HepG2 (cell line): Measurements from ENCODE around the gene DEFB128. TPM values are rescaled to one million over a fixed set of nuclear protein-coding genes. Genes with fewer than 3 reads are reported as not detected.

Experiments
- ATAC-seq: fragments of 200-7000 bp; cut with Tn5 transposase; 3 replicates; pipeline ENCODE4 v1.9.1; 2020; ENCODE audit warnings: mild to moderate bottlenecking, moderate library complexity
- BruUV-seq: library from RNA; stranded (reverse); fragments of 400-500 nt; replicated peaks from 2 replicates; lab custom pipeline; 2021; lab: Mats Ljungman, UMichigan
- CTCF ChIA-PET: fragments of 300-600 bp; formaldehyde crosslinking; extraction: SDS; loops from one replicate; lab custom pipeline; 2021; ENCODE audit warnings: low total read pairs, inconsistent platforms, low intra/inter-chr PET ratio; lab: Yijun Ruan, JAX
- POLR2A ChIA-PET: fragments of 350-600 bp; sonication (Branson Sonifier 250); formaldehyde crosslinking; loops from one replicate; lab custom pipeline; 2020; ENCODE audit warnings: antibody characterized with exemption, inconsistent platforms; lab: Yijun Ruan, JAX
- DNase-seq: peaks from one replicate; pipeline ENCODE4 v3.0.0-alpha.2; 2015; ENCODE audit warnings: low spot score
- FAIRE-seq: peaks from 3 replicates; lab custom pipeline; 2011; peaks lifted over from hg19 to GRCh38; lab: Jason Lieb, UNC
- H2AFZ ChIP-seq: one replicate; pipeline ENCODE4 v1.6.1; 2011; ENCODE audit warnings: low read length, inconsistent platforms
- H3K27ac ChIP-seq: fragments of 300-600 bp; 3 replicates; pipeline ENCODE4 v1.8.0; 2011; ENCODE audit warnings: mixed run types, mild to moderate bottlenecking, mixed read lengths, low read length, inconsistent platforms; ENCODE audit not compliant: insufficient read depth; ENCODE audit errors: extremely low read length
- H3K27me3 ChIP-seq, 2 experiments: fragments of 200-600 bp in 1 of 2; 2 replicates in 1 of 2; 3 replicates in 1 of 2; pipeline versions ENCODE4 v1.6.0 to v1.8.0; 2011; ENCODE audit warnings: low read length in 2 of 2, mild to moderate bottlenecking in 2 of 2, moderate library complexity in 2 of 2, inconsistent platforms in 1 of 2; ENCODE audit not compliant: insufficient read depth in 2 of 2, control insufficient read depth in 1 of 2
- H3K36me3 ChIP-seq, 2 experiments: fragments of 200-600 bp in 1 of 2; replicated peaks in 1 of 2; 2 replicates in 1 of 2; 3 replicates in 1 of 2; pipeline versions ENCODE4 v1.5.1 to v1.8.0; 2011; ENCODE audit warnings: low read length in 2 of 2, inconsistent platforms in 1 of 2; ENCODE audit not compliant: insufficient read depth in 2 of 2, control insufficient read depth in 1 of 2
- H3K4me1 ChIP-seq: 2 replicates; pipeline ENCODE4 v1.5.1; 2012; ENCODE audit warnings: low read length, inconsistent platforms; ENCODE audit not compliant: insufficient read depth
- H3K4me2 ChIP-seq: 2 replicates; pipeline ENCODE4 v1.6.0; 2011; ENCODE audit warnings: low read depth, low read length, inconsistent platforms
- H3K4me3 ChIP-seq, 3 experiments: fragments of 200-600 bp in 1 of 3; sonication (generic), shearing (Covaris generic) in 1 of 3; replicated peaks in 1 of 3; 2 replicates each; pipeline ENCODE4 v1.5.1; 2011 to 2016; ENCODE audit warnings: low read length in 3 of 3, inconsistent platforms in 2 of 3, low read depth in 2 of 3, mild to moderate bottlenecking in 2 of 3, control low read depth in 1 of 3, mixed read lengths in 1 of 3; ENCODE audit not compliant: insufficient read depth in 1 of 3
- H3K79me2 ChIP-seq: one replicate; pipeline ENCODE4 v1.6.1; 2011; ENCODE audit warnings: low read length, inconsistent platforms; ENCODE audit not compliant: insufficient read depth
- H3K9ac ChIP-seq: 2 replicates; pipeline ENCODE4 v1.6.0; 2011; ENCODE audit warnings: mild to moderate bottlenecking, low read depth, low read length, inconsistent platforms; ENCODE audit not compliant: insufficient read depth
- H3K9me3 ChIP-seq: 2 replicates; pipeline ENCODE4 v1.5.1; 2012; ENCODE audit warnings: mild to moderate bottlenecking, low read length
- H4K20me1 ChIP-seq: 2 replicates; pipeline ENCODE4 v1.6.0; 2011; ENCODE audit warnings: inconsistent platforms, mild to moderate bottlenecking, low read length, moderate library complexity; ENCODE audit not compliant: insufficient read depth
- ATAD3A ChIP-seq: sonication (generic); formaldehyde crosslinking; IDR thresholded peaks from 2 replicates; pipeline ENCODE4 v1.4.0; 2020; ENCODE audit warnings: missing genetic modification reagents
- ATF7 ChIP-seq, 2 experiments: fragments of 450-650 bp in 1 of 2; sonication (generic) in 1 of 2; formaldehyde crosslinking in 1 of 2; IDR thresholded peaks; 2 replicates each; pipeline versions ENCODE4 v1.4.0 to v1.6.1; 2016 to 2020; ENCODE audit warnings: antibody characterized with exemption in 1 of 2, mild to moderate bottlenecking in 1 of 2, missing genetic modification reagents in 1 of 2
- CREB1 ChIP-seq, 2 experiments: fragments of 450-650 bp in 1 of 2; IDR thresholded peaks; 2 replicates each; pipeline ENCODE4 v1.6.1; 2016 to 2017; ENCODE audit warnings: control low read depth in 1 of 2, mild to moderate bottlenecking in 1 of 2, missing compliant biosample characterization in 1 of 2, missing genetic modification characterization in 1 of 2
- WGBS: methylation state at CpG from one replicate; pipeline ENCODE4 v1.1.6; 2017; ENCODE audit warnings: low lambda C conversion rate; 5-methylcytosine and 5-hydroxymethylcytosine counted together
- in situ Hi-C: cut with HindIII; loops from 2 replicates; pipeline ENCODE4 v1.10.0; 2017; ENCODE audit warnings: low pct_unique_long_range_greater_than_20kb; ENCODE audit not compliant: extremely low pct_ligation_motif_present
- intact Hi-C: fragments of 100-400 bp; cut with micrococcal nuclease; formaldehyde crosslinking; loops from one replicate; pipeline ENCODE4 v1.10.0; 2022; ENCODE audit not compliant: unreplicated experiment
- polyA plus RNA-seq, 8 experiments: library from polyadenylated mRNA; depleted of rRNA in 3 of 8; stranded (reverse) in 7 of 8; unstranded in 1 of 8; fragments of >200 nt; fragmentation: Illumina TruSeq in 4 of 8; extraction: Trizol in 4 of 8; gene quantifications; 2 replicates each; pipeline versions ENCODE4 v1.2.1 to v1.2.3, GENCODE V29; 2011 to 2016; ENCODE audit warnings: low read depth in 4 of 8, missing spikeins in 1 of 8, mixed read lengths in 1 of 8; ENCODE audit not compliant: insufficient read depth in 1 of 8
- total RNA-seq, 5 experiments: library from RNA; depleted of rRNA; stranded (reverse); fragments of >200 nt; fragmentation: Illumina TruSeq; extraction: Trizol; gene quantifications; 2 replicates each; pipeline ENCODE4 v1.2.3, GENCODE V29; 2016; ENCODE audit warnings: low read depth in 1 of 5
- TF ChIP-seq, protein P1 (sequence below), 2 experiments: fragments of 450-650 bp in 1 of 2; sonication (generic) in 1 of 2; formaldehyde crosslinking in 1 of 2; IDR thresholded peaks; 2 replicates each; pipeline versions ENCODE4 v1.6.1 to v1.8.0; 2016 to 2022; ENCODE audit warnings: antibody characterized with exemption in 1 of 2, mild to moderate bottlenecking in 1 of 2, missing genetic modification reagents in 1 of 2

The DEFB128 gene
- total and polyA plus RNA-seq, 2 of the 13 experiments (the other 11 are each of a cell fraction or from before 2014, with no cell fraction given), result not detected

DNA sequence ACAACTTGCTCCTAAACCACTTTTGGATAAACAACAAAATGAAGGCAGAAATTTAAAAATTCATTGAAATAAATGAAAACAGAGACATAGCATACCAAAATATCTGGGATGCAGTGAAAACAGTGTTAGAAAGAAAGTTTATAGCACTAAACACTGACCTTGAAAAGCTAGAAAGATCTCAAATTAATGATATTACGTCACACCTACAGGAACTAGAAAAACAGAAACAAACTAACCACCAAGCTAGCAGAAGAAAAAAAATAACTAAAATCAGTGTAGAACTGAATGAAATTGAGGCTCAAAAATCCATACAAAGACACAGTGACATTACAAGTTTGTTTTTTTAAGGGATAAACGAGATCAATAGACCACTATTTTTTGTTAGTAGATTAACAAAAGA is 5.2 kb downstream of the DEFB128 start:
- no TSS peak for BruUV-seq
- no peak for FAIRE-seq

More for the DNA sequence above, 5.2 kb downstream of the DEFB128 start:
- Histone ChIP-seq H2AFZ (no peak overlapping the region), H3K79me2 (no peaks in the 10 kb centered on the region), H3K27me3 (no peaks in the 10 kb centered on the region; a peak in 1 of 5 replicates), H3K9ac (no peak overlapping the region), H4K20me1 (no peaks in the 10 kb centered on the region), H3K27ac (no peak overlapping the region), H3K4me1 (no peaks in the 10 kb centered on the region), H3K4me2 (no peak overlapping the region), H3K36me3 (no peaks in the 10 kb centered on the region), H3K4me3 (no peak overlapping the region), H3K9me3 (no peaks in the 10 kb centered on the region; the same call in 1 of the 2 replicates)
- 1% methylated on average over 2 of the region's 2 CpGs for WGBS
- in situ Hi-C loops (no loop called here), intact Hi-C loops (no loop called here)
- ChIA-PET CTCF (no interaction called here), POLR2A (no interaction called here)
- no peak for ATAC-seq
- TF ChIP-seq CREB1 (IDR thresholded peaks at IDR 0.05) (peak; percentile 86), CREB1 (CRISPR knock-in tag; IDR thresholded peaks at IDR 0.05) (no peak), ATAD3A (CRISPR knock-in tag) (no peak), ATF7 (IDR thresholded peaks at IDR 0.05) (peak; percentile 92), ATF7 (CRISPR knock-in tag; IDR thresholded peaks at IDR 0.05) (no peak)
- TF ChIP-seq, protein P1, sequence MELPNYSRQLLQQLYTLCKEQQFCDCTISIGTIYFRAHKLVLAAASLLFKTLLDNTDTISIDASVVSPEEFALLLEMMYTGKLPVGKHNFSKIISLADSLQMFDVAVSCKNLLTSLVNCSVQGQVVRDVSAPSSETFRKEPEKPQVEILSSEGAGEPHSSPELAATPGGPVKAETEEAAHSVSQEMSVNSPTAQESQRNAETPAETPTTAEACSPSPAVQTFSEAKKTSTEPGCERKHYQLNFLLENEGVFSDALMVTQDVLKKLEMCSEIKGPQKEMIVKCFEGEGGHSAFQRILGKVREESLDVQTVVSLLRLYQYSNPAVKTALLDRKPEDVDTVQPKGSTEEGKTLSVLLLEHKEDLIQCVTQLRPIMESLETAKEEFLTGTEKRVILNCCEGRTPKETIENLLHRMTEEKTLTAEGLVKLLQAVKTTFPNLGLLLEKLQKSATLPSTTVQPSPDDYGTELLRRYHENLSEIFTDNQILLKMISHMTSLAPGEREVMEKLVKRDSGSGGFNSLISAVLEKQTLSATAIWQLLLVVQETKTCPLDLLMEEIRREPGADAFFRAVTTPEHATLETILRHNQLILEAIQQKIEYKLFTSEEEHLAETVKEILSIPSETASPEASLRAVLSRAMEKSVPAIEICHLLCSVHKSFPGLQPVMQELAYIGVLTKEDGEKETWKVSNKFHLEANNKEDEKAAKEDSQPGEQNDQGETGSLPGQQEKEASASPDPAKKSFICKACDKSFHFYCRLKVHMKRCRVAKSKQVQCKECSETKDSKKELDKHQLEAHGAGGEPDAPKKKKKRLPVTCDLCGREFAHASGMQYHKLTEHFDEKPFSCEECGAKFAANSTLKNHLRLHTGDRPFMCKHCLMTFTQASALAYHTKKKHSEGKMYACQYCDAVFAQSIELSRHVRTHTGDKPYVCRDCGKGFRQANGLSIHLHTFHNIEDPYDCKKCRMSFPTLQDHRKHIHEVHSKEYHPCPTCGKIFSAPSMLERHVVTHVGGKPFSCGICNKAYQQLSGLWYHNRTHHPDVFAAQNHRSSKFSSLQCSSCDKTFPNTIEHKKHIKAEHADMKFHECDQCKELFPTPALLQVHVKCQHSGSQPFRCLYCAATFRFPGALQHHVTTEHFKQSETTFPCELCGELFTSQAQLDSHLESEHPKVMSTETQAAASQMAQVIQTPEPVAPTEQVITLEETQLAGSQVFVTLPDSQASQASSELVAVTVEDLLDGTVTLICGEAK (IDR thresholded peaks at IDR 0.05), result 0 out of 2 replicates have a peak, but pooled peaks have one; percentile 8
- TF ChIP-seq, protein P1 (CRISPR knock-in tag; IDR thresholded peaks at IDR 0.05), result no peak
- DNase-seq, result no peak
